ENCODE measurements around the gene CTNS.

CTNS gene

DNA sequence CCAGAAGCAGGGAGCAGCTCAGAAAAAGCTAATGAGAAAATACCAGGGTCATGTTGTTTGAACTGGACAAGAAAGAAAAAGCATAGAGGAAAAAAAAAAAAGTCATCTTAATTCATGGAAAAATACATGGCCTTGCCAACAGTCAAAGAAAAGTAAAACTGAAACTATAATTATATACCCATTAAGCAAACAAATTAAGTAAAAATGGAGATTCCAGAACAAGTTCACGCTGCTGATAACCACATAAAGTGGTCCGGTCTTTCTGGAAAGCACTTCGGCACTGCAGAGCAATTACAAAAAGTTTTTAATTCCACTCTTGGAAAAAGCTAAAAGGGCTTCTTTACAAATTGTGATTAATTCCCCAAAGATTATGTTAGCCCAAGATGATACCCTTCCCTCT, 71.8 kb downstream of the CTNS start:
- DNase-seq (ENCODE audit: low read depth): no peak
- TF ChIP-seq, protein P1, sequence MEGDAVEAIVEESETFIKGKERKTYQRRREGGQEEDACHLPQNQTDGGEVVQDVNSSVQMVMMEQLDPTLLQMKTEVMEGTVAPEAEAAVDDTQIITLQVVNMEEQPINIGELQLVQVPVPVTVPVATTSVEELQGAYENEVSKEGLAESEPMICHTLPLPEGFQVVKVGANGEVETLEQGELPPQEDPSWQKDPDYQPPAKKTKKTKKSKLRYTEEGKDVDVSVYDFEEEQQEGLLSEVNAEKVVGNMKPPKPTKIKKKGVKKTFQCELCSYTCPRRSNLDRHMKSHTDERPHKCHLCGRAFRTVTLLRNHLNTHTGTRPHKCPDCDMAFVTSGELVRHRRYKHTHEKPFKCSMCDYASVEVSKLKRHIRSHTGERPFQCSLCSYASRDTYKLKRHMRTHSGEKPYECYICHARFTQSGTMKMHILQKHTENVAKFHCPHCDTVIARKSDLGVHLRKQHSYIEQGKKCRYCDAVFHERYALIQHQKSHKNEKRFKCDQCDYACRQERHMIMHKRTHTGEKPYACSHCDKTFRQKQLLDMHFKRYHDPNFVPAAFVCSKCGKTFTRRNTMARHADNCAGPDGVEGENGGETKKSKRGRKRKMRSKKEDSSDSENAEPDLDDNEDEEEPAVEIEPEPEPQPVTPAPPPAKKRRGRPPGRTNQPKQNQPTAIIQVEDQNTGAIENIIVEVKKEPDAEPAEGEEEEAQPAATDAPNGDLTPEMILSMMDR (IDR thresholded peaks at IDR 0.05; ENCODE audit: low read depth, low read length, missing control alignments): no peak
- no peak overlapping the region for H3K4me3 ChIP-seq (ENCODE audit: low read depth, low read length)

DNA sequence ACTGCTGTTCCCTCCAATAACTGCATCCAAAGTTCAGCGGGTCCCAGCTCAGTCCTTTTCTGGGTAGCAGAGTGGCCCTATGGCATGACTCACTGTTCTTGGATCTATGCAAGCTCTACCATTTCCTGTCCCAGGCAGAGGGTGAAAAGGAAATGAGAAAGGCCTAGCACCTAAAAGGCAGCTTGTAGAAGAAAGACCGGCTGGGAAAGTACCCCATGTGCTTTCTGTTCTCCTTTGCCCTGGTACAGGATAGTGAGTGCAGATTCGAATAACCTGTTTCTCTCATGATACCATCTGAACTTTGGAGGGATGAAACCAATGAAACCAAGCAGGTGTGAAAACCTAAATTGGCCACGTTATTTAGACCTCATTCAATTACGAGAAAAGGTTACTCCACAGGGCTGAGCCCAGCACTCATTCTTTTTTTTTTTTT, 74.4 kb downstream of the CTNS start:
- TF ChIP-seq, protein P1 (IDR thresholded peaks at IDR 0.05; ENCODE audit: low read depth, low read length, missing control alignments): no peak
- H3K4me3 ChIP-seq (ENCODE audit: low read depth, low read length): no peak overlapping the region
- peak; percentile 99 for DNase-seq (ENCODE audit: low read depth)

Measured in GM12864 (cell line).